ENCODE results near the gene NRG3.

The NRG3 gene

GRCh38 chr10:81885491-81885890 is 10.5 kb downstream of the NRG3 start:
- no peak for DNase-seq

DNA sequence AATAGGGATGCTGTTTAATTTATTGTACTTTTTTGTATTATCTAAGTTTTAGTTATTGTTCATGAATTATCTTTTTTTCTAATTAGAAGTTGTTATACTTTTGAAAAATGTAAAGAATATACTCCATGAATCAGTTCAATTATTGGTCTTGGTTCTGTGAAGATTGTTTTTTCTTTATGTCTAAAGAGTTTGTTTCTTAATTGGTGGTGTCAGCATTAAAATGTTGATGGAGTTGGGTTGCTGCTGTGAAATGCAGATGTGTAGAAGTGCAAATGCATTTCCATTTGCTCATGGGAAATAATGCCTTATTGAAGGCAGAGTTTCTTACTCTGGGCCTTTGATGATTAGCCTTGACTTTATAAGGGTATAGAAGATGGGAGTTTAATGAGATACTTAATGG is 11.9 kb downstream of the NRG3 start:
- DNase-seq: no peak

DNA sequence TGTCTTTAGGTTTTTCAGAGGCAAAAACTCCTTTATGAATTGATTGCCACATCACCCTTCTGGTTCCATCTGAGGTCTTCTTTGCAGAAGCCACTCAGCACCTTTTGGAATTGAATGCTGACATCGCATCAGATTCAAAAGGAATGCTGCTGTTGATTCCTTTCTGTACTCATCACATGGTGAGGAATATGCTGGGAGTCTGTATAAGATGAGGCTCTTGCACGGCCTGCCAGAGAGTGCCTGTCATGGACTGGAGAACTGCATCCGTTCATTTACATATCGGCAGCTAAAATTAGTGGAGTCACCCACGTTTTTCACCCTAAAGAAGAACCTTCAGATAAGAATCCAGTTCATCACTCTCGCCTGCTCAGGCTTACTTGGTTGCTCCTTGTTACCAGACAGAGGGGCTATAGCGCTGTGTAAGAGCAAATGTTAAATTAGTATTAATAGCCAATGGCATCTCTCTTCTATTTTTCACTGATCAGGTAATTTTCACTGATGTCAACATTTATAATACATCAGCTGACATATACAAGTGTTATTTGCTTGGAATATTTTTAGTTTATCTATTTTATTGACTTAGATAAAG is 14.3 kb downstream of the NRG3 start:
- DNase-seq: no peak

DNA sequence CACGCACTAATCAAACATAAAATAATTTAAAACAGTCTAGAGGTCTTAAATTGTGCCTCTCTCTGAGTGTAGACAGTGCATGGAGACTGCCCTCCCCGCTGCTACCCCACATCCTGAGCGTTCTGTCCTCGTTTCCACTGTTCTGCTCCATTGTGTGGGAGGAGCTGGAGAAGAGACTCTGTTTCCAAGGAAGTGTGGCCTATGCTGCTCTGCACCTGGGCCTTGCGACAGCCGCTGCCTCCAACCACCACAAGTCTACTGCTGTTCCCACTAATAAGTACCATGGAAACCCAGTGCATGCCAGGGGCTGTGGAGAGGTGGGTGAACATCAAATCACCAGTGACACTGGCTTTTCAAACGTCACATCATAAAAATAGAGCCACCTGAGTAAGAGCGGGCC is 19.6 kb downstream of the NRG3 start:
- no peak for DNase-seq

- DNase-seq: no peak
These were observed 23.5 kb downstream of the NRG3 start for GRCh38 chr10:81898518-81898917.

DNA sequence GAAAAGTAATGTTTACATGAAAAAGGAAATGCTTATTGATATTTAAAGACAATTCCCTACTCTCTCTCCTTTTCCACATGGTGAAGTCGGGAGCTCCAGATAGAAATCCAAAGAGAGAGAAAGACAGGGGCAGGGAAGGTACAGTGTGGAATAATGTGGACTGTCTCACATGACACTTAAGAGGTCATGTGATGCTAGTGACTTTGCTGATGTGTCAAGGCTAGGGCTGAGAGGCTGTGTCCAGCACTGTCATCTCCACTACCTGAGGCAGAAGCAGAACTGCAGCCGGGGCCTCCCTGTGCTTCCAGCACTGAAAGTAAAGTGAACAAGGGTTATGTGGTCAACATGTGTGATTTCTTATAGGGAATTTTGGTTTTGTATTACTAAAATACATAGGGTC is 26.0 kb downstream of the NRG3 start:
- DNase-seq: no peak

GRCh38 chr10:81903472-81903871 is 28.5 kb downstream of the NRG3 start:
- no peak for DNase-seq

DNA sequence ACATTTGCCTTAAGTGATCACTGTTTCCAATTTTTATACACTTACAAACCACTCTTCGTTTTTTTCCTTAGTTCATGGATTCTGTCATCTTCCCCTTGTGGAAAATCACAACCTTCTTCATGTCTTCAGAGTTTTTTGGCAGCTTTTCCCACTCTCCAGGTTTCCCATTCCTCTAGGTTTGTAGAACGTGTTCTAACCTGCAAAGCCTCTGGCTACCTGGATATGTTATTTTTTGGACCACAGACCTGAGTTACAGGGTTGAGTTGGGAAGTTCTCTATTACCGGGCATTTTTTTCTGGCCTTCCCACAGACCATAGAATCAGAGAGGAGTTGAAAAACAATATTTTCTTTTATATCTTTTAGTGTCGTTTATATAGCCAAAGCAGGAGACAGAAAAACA is 30.2 kb downstream of the NRG3 start:
- DNase-seq: no peak

GRCh38 chr10:81909453-81909852 is 34.5 kb downstream of the NRG3 start:
- DNase-seq: no peak

- DNase-seq: no peak
These were observed 36.3 kb downstream of the NRG3 start for GRCh38 chr10:81911328-81911727.

DNA sequence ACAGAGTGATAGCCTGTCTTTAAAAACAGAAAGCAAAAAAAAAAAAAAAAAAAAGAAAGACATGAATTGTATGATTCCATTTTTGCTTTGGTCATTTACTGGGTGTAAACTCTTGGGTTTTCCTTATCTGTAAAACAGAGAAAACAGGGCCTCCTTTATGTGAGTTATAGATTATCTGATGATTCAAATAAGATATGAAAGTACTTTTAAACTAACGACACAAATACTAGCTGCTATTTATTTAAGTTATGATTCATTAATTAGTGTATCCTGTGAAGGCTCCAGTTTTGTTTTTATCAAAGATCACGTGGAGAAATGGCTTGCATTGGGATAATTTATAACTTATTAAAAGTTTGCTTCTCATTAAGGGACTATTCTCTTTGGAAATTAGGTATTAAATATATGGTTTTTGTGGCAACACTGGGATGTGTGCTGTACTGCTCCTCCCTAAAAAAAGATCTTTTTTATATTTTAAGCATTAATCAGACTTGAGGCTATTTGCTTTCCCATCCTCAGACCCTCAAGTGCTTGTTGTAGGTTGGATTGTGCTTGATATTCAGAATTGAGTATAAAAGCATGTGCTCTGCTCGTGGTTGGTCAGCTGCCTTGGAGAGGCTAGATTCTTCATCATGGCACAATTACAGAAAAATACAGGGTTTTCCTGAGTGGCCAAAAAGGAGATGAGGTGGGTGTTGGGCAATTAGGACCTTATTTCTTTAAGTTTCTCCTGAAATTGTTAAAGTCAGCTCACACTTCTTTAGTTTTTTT is 39.9 kb downstream of the NRG3 start:
- DNase-seq: no peak

DNA sequence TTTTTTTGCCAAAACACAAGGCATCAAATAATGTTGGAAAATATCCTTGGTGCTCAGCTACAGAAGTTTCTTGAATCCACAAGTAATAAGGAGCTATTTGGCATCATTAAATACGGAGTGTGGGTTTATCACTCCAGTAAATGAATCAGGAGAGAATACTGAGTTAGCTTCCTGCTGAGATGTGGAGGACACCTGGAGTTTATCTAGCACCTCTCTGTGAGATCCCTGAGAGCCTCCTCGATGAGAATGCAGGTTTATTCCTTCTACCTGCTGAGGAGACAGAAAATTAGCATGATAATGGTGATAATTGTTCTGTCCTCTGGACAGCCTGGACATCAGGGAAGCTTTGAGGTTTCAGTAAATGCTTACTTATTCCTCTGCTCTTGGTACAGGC is 40.5 kb downstream of the NRG3 start:
- no peak for DNase-seq

- no peak for DNase-seq
These were observed 42.7 kb downstream of the NRG3 start for GRCh38 chr10:81917666-81918065.

DNA sequence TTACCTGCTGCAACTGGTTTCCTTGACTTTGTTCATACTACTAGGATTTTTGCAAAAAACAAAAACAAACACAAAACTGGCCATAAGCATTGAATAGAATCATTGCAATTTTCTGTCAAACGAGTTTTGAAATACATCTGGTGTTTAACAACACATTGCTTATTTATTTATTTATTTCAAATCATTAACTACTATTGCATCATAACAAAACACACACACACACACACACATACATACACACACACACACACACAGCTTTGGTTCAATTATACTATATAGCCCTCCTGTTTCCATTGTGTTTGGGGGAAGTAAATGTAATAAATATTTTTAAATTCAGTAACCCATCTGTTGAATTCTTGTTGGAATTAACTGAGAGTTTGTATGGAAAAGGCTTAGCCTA is 43.8 kb downstream of the NRG3 start:
- DNase-seq: no peak

DNA sequence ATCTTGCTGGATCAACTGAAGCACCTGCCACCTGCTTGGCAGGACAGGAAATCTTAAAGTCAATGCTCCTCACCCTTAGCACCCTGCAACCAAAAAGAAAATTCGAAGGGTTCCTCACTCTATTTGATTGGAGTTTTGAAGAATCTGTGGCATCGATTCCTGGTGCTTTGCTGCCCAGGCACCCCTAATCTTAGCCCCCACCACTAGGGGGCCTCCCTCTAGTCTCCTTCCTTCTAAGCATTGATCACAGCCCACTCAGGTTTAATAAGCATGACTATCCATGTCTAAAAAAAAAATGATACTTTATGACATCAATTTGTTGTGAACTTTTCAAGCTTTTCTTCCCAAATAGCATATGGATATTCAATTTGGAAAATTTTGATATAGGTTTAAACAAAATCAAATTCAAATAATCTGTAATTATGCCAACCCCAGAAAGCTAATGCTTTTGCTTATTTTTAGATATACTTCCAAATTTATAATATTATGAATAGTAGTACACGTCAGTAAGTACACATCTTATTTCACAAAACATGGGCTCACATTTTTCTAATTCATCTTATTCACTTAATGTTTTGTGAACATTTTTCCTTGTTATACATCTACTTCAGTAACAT is 45.3 kb downstream of the NRG3 start:
- DNase-seq: no peak

DNA sequence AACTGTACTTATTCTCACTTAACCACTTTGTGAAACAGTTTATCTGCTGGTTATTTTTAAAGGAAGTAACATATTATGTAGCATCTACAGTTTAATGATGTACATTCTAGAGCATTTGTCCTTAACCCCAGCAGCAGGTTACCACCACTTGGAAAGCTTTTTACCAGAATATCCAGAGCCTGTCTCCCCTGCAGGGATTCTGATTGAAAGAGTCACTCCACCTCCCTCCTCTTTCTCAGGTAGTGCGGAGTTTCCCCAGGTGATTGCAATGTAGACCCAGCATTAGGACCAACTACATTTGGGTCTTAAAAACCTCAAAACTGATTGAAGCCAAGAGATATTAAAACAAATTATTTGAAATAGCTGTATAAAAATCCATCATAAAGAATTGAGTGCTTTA is 53.1 kb downstream of the NRG3 start:
- DNase-seq: no peak

DNA sequence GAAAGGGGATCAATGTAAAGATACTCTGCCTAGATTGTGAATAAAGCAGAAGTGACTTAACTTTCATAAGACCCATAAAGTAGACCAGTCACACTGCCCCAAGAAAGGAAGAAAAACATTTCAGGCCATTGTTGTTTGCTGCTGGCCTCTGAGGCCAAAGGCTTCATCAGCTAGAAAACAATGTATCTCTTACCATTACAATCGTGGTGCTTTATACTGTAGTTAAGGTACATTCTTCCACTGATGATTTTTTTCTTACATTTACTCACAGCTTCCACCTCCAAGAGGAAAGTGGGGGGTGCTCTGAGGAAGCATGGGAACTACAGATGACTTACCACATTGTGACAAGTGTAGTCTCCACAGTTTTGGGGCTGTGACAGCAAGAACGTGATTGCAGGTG is 68.6 kb downstream of the NRG3 start:
- DNase-seq: no peak

- DNase-seq: no peak
These were observed 69.6 kb downstream of the NRG3 start for GRCh38 chr10:81944609-81945008.

DNA sequence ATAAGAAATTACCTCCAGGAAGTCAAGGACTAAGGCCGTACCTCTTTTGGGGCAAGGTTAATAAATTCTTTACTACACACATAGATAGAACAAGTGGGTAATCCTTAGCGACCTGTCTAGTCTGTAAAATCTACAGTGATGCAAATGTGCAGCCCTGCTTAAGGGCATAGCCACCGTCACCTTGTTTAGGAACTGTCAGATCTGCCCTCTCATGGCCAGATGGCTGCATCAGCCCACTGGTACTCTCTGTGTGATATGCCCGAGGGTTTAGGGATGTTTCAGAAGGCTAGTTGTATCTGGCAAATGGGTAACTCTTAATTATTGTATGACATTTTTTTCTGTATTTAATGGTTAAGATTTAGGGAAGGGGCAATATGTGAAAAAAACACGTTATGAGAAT is 74.3 kb downstream of the NRG3 start:
- no peak for DNase-seq

DNA sequence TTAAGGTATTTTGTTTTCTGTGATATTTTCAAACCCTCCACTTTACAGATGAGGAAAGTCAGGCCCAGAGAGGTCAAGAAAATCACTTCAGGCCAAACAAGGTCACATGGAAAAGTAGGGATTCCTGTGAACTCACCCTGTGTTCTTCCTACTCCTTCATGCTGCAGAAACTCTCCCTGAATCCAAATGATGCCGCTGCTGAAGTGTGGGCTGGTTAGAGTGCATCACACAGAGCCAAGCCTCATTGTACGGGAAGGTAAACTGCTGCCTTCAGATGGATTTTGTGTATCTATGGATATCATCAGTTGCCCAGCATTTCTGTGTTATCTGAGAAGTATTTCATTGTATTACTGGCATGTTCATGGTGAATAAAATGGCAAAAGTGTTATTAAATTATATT is 75.4 kb downstream of the NRG3 start:
- no peak for DNase-seq

- no peak for DNase-seq
These were observed 78.4 kb downstream of the NRG3 start for GRCh38 chr10:81953420-81953819.

DNA sequence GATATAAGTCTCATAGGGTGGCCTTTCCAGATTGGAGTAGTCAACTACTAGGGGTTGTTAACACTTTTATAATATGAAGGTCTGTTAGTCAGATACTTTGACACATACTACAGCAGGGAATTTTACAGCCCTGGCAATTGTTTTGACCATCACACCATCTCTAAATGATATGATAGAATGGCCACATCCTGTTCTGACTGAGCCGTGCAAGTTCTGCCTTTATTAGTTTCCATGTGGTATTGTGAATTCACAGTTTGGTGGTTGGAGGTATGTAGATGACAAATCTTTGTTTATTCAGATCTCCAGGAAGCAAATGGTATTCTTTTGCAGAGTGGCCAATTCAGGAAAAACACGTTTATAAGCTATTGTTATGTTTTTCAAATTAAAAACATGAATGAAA is 83.0 kb downstream of the NRG3 start:
- no peak for DNase-seq

GRCh38 chr10:81959016-81959415 is 84.0 kb downstream of the NRG3 start:
- DNase-seq: no peak

DNA sequence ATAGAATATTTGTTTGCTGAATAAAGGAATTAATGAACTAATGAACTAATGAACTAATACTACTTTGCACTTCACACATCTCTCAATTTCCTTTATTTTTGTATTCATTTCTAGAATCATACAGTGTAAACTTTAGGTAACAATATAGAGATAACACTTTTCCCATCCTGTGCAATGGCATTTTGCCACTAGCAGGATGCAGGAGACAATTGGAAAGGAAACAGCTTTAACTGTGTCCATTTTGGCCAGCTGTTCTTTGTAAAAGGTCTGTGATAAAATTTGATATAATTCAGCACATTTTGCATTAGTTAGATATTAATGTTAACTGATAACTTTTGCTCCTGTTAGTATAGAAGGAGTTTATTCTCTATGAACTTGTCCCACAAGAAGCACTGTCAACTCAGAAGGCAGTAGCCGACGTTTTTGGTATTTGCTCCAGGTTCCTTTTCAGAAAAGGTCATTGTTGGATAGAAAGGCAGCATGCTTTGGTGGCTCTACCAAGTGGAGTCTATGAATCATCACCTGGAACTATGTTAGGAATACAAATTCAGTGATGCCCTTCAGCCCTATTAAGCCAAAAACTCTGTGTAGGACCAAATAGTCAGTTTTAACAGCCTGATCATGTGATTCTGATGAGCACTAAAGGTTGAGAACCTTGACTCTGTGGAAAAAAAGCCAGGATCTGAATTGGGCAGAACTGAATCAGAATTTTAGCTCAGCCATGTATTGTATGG is 86.6 kb downstream of the NRG3 start:
- DNase-seq: no peak

All from CD4-positive, alpha-beta T cell treated with Interleukin-6 for 4 hours (primary cell).